HepG2 (cell line): ENCODE results near the gene ACSL6.

ENCODE experiments used
- CEBPB ChIP-seq: IDR thresholded peaks from 2 replicates; pipeline ENCODE4 v1.6.1; 2011; ENCODE audit warnings: low read depth, low read length, improper control_type of control experiment, borderline replicate concordance
- PBX3 ChIP-seq: sonication (generic); formaldehyde crosslinking; IDR thresholded peaks from 2 replicates; pipeline ENCODE4 v1.8.1; 2023; ENCODE audit warnings: missing genetic modification reagents, inconsistent platforms, borderline replicate concordance
- RFX1 ChIP-seq: fragments of 450-650 bp; IDR thresholded peaks from 2 replicates; pipeline ENCODE4 v1.6.1; 2017
- SALL1 ChIP-seq: sonication (generic); formaldehyde crosslinking; IDR thresholded peaks from 2 replicates; pipeline ENCODE4 v1.8.0; 2022; ENCODE audit warnings: mild to moderate bottlenecking, missing genetic modification reagents
- ZBTB43 ChIP-seq: sonication (generic); formaldehyde crosslinking; conservative IDR thresholded peaks from 2 replicates; pipeline ENCODE4 v1.4.0; 2020; ENCODE audit warnings: missing genetic modification reagents
- ZFX ChIP-seq: sonication (generic); formaldehyde crosslinking; IDR thresholded peaks from 2 replicates; pipeline ENCODE4 v1.4.0; 2020; ENCODE audit warnings: mild to moderate bottlenecking, low read depth, missing genetic modification reagents, moderate library complexity
- ZMAT5 ChIP-seq: sonication (generic); formaldehyde crosslinking; IDR thresholded peaks from 2 replicates; pipeline ENCODE4 v1.5.0; 2020; ENCODE audit warnings: mild to moderate bottlenecking, low read depth, missing genetic modification reagents, borderline replicate concordance
- ZNF629 ChIP-seq: sonication (generic); formaldehyde crosslinking; conservative IDR thresholded peaks from 2 replicates; pipeline ENCODE4 v1.5.0; 2020; ENCODE audit warnings: missing genetic modification reagents
- ZZZ3 ChIP-seq: sonication (generic); formaldehyde crosslinking; IDR thresholded peaks from 2 replicates; pipeline ENCODE4 v1.4.0; 2020; ENCODE audit warnings: missing genetic modification reagents, mild to moderate bottlenecking, borderline replicate concordance
- TF ChIP-seq, protein P1 (sequence below): sonication (generic); formaldehyde crosslinking; IDR thresholded peaks from 2 replicates; pipeline ENCODE4 v1.5.1; 2020; ENCODE audit warnings: missing genetic modification reagents, mild to moderate bottlenecking, borderline replicate concordance
- TF ChIP-seq, protein P2 (sequence below): sonication (generic); formaldehyde crosslinking; IDR thresholded peaks from 2 replicates; pipeline ENCODE4 v1.5.0; 2020; ENCODE audit warnings: missing genetic modification reagents
- TF ChIP-seq, protein P3 (sequence below): sonication (generic); formaldehyde crosslinking; IDR thresholded peaks from 2 replicates; pipeline ENCODE4 v1.5.1; 2020; ENCODE audit warnings: mild to moderate bottlenecking, missing genetic modification reagents, borderline replicate concordance
- TF ChIP-seq, protein P4 (sequence below): sonication (generic); formaldehyde crosslinking; IDR thresholded peaks from 2 replicates; pipeline ENCODE4 v1.5.0; 2020; ENCODE audit warnings: missing genetic modification reagents

- TF ChIP-seq RFX1 (no peak), ZBTB43 (CRISPR knock-in tag) (no peak), ZZZ3 (CRISPR knock-in tag) (no peak), PBX3 (CRISPR knock-in tag) (no peak), ZFX (CRISPR knock-in tag) (no peak), ZNF629 (CRISPR knock-in tag) (no peak), SALL1 (CRISPR knock-in tag) (no peak), CEBPB (no peak), ZMAT5 (no peak)
- TF ChIP-seq, protein P1, sequence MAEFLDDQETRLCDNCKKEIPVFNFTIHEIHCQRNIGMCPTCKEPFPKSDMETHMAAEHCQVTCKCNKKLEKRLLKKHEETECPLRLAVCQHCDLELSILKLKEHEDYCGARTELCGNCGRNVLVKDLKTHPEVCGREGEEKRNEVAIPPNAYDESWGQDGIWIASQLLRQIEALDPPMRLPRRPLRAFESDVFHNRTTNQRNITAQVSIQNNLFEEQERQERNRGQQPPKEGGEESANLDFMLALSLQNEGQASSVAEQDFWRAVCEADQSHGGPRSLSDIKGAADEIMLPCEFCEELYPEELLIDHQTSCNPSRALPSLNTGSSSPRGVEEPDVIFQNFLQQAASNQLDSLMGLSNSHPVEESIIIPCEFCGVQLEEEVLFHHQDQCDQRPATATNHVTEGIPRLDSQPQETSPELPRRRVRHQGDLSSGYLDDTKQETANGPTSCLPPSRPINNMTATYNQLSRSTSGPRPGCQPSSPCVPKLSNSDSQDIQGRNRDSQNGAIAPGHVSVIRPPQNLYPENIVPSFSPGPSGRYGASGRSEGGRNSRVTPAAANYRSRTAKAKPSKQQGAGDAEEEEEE (CRISPR knock-in tag), result no peak
- TF ChIP-seq, protein P2, sequence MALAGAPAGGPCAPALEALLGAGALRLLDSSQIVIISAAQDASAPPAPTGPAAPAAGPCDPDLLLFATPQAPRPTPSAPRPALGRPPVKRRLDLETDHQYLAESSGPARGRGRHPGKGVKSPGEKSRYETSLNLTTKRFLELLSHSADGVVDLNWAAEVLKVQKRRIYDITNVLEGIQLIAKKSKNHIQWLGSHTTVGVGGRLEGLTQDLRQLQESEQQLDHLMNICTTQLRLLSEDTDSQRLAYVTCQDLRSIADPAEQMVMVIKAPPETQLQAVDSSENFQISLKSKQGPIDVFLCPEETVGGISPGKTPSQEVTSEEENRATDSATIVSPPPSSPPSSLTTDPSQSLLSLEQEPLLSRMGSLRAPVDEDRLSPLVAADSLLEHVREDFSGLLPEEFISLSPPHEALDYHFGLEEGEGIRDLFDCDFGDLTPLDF, result no peak
- TF ChIP-seq, protein P3, sequence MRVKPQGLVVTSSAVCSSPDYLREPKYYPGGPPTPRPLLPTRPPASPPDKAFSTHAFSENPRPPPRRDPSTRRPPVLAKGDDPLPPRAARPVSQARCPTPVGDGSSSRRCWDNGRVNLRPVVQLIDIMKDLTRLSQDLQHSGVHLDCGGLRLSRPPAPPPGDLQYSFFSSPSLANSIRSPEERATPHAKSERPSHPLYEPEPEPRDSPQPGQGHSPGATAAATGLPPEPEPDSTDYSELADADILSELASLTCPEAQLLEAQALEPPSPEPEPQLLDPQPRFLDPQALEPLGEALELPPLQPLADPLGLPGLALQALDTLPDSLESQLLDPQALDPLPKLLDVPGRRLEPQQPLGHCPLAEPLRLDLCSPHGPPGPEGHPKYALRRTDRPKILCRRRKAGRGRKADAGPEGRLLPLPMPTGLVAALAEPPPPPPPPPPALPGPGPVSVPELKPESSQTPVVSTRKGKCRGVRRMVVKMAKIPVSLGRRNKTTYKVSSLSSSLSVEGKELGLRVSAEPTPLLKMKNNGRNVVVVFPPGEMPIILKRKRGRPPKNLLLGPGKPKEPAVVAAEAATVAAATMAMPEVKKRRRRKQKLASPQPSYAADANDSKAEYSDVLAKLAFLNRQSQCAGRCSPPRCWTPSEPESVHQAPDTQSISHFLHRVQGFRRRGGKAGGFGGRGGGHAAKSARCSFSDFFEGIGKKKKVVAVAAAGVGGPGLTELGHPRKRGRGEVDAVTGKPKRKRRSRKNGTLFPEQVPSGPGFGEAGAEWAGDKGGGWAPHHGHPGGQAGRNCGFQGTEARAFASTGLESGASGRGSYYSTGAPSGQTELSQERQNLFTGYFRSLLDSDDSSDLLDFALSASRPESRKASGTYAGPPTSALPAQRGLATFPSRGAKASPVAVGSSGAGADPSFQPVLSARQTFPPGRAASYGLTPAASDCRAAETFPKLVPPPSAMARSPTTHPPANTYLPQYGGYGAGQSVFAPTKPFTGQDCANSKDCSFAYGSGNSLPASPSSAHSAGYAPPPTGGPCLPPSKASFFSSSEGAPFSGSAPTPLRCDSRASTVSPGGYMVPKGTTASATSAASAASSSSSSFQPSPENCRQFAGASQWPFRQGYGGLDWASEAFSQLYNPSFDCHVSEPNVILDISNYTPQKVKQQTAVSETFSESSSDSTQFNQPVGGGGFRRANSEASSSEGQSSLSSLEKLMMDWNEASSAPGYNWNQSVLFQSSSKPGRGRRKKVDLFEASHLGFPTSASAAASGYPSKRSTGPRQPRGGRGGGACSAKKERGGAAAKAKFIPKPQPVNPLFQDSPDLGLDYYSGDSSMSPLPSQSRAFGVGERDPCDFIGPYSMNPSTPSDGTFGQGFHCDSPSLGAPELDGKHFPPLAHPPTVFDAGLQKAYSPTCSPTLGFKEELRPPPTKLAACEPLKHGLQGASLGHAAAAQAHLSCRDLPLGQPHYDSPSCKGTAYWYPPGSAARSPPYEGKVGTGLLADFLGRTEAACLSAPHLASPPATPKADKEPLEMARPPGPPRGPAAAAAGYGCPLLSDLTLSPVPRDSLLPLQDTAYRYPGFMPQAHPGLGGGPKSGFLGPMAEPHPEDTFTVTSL (CRISPR knock-in tag), result no peak
- TF ChIP-seq, protein P4, sequence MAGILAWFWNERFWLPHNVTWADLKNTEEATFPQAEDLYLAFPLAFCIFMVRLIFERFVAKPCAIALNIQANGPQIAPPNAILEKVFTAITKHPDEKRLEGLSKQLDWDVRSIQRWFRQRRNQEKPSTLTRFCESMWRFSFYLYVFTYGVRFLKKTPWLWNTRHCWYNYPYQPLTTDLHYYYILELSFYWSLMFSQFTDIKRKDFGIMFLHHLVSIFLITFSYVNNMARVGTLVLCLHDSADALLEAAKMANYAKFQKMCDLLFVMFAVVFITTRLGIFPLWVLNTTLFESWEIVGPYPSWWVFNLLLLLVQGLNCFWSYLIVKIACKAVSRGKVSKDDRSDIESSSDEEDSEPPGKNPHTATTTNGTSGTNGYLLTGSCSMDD (CRISPR knock-in tag), result no peak
These were observed 52.3 kb downstream of the ACSL6 start for GRCh38 chr5:131959136-131959535.
